K562 (cell line): ENCODE data around the gene LASP1. TPM values are rescaled to one million over a fixed set of nuclear protein-coding genes. Genes with fewer than 3 reads are reported as not detected.

Source experiments
- CHD4 ChIP-seq: fragments of 200-600 bp; sonication (generic); IDR thresholded peaks from 3 replicates; pipeline ENCODE4 v1.6.1; 2012; ENCODE audit warnings: low read depth, mild to moderate bottlenecking, mixed read lengths, low read length, inconsistent platforms; ENCODE audit not compliant: insufficient read depth, insufficient replicate concordance, poor library complexity, severe bottlenecking
- CREB3L1 ChIP-seq: fragments of 450-650 bp; IDR thresholded peaks from 2 replicates; pipeline ENCODE4 v1.6.1; 2014; ENCODE audit warnings: low read depth, mild to moderate bottlenecking, moderate library complexity, borderline replicate concordance
- DLX4 ChIP-seq: fragments of 250-450 bp; sonication (Bioruptor Pico); IDR thresholded peaks from 2 replicates; pipeline ENCODE4 v1.6.1; 2021; ENCODE audit warnings: mild to moderate bottlenecking
- HDAC8 ChIP-seq: fragments of 450-650 bp; IDR thresholded peaks from 2 replicates; pipeline ENCODE4 v1.6.1; 2016; ENCODE audit warnings: mild to moderate bottlenecking, missing genetic modification characterization, moderate library complexity, missing compliant biosample characterization
- HNRNPL ChIP-seq: fragments of 200-400 bp; formaldehyde crosslinking; IDR thresholded peaks from 2 replicates; pipeline ENCODE4 v1.6.1; 2017; ENCODE audit warnings: low read depth, mild to moderate bottlenecking, low read length
- HOXB6 ChIP-seq: fragments of 250-450 bp; sonication (Bioruptor Pico); IDR thresholded peaks from 2 replicates; pipeline ENCODE4 v1.5.1; 2022; ENCODE audit warnings: mild to moderate bottlenecking, borderline replicate concordance
- KAT2B ChIP-seq: IDR thresholded peaks from one replicate; pipeline ENCODE4 v1.6.1; 2012; ENCODE audit warnings: low read depth, mild to moderate bottlenecking, control low read depth, inconsistent platforms, low read length, moderate library complexity
- MEIS2 ChIP-seq: fragments of 450-650 bp; IDR thresholded peaks from 2 replicates; pipeline ENCODE4 v1.6.1; 2014; ENCODE audit warnings: mild to moderate bottlenecking; ENCODE audit not compliant: partially characterized antibody
- MTA2 ChIP-seq: fragments of 450-650 bp; IDR thresholded peaks from 2 replicates; pipeline ENCODE4 v1.6.1; 2016; ENCODE audit warnings: low read depth
- NUFIP1 ChIP-seq: fragments of 450-650 bp; IDR thresholded peaks from 2 replicates; pipeline ENCODE4 v1.6.1; 2018; ENCODE audit not compliant: partially characterized antibody
- POLR2A ChIP-seq: fragments of 450-650 bp; conservative IDR thresholded peaks from 2 replicates; pipeline ENCODE4 v1.6.1; 2016
- PTTG1 ChIP-seq: fragments of 450-650 bp; IDR thresholded peaks from 2 replicates; pipeline ENCODE4 v1.6.1; 2016; ENCODE audit warnings: low read depth, mild to moderate bottlenecking, missing genetic modification characterization, missing compliant biosample characterization
- PYGO2 ChIP-seq: fragments of 450-650 bp; IDR thresholded peaks from 2 replicates; pipeline ENCODE4 v1.6.1; 2016; ENCODE audit warnings: mild to moderate bottlenecking, missing genetic modification characterization, moderate library complexity, missing compliant biosample characterization
- SMARCA5 ChIP-seq: fragments of 450-650 bp; IDR thresholded peaks from 2 replicates; pipeline ENCODE4 v1.6.1; 2016
- ZNF277 ChIP-seq: fragments of 250-450 bp; sonication (Bioruptor Pico); IDR thresholded peaks from 2 replicates; pipeline ENCODE4 v1.8.0; 2022; ENCODE audit warnings: inconsistent platforms, mild to moderate bottlenecking, moderate library complexity, borderline replicate concordance
- ZNF280A ChIP-seq: fragments of 450-650 bp; IDR thresholded peaks from 2 replicates; pipeline ENCODE4 v1.6.1; 2018; ENCODE audit warnings: mild to moderate bottlenecking, low read depth; ENCODE audit not compliant: partially characterized antibody
- ZNF347 ChIP-seq: fragments of 450-650 bp; formaldehyde crosslinking; IDR thresholded peaks from 2 replicates; pipeline ENCODE4 v1.4.0; 2020; ENCODE audit warnings: low read depth, mild to moderate bottlenecking, moderate library complexity
- ZZZ3 ChIP-seq: fragments of 450-650 bp; IDR thresholded peaks from 2 replicates; pipeline ENCODE4 v1.6.1; 2016; ENCODE audit warnings: antibody characterized with exemption, mild to moderate bottlenecking, moderate library complexity
- polyA plus RNA-seq, 8 experiments: library from polyadenylated mRNA; depleted of rRNA in 4 of 8; stranded (reverse) in 5 of 8; unstranded in 3 of 8; fragments of >200 nt; fragmentation: Nextera tagmentation in 2 of 8; fragmentation: Illumina TruSeq in 1 of 8; extraction: Ambion mirVana in 2 of 8; extraction: Trizol in 1 of 8; gene quantifications; 2 replicates each; pipeline versions ENCODE4 v1.2.1 to v1.2.3, GENCODE V29; 2011 to 2014; ENCODE audit warnings: inconsistent platforms in 1 of 8, missing spikeins in 1 of 8
- total RNA-seq, 7 experiments: library from RNA; depleted of rRNA in 6 of 7; stranded (reverse); fragments of >200 nt in 6 of 7; fragmentation: Illumina TruSeq in 2 of 7; extraction: Trizol in 2 of 7; gene quantifications; 2 replicates each; pipeline versions ENCODE4 v1.2.1 to v1.2.3, GENCODE V29; 2011 to 2021; ENCODE audit warnings: low replicate concordance in 1 of 7
- TF ChIP-seq, protein P1 (sequence below): fragments of 250-450 bp; sonication (Bioruptor Pico); IDR thresholded peaks from 2 replicates; pipeline ENCODE4 v1.5.0; 2021; ENCODE audit warnings: mild to moderate bottlenecking, borderline replicate concordance
- TF ChIP-seq, protein P2 (sequence below): fragments of 450-650 bp; formaldehyde crosslinking; IDR thresholded peaks from 2 replicates; pipeline ENCODE4 v1.4.0; 2020; ENCODE audit warnings: mild to moderate bottlenecking, mixed read lengths

LASP1 gene
- total and polyA plus RNA-seq, 9 of the 15 experiments (the other 6 are each of a cell fraction or from before 2014, with no cell fraction given): 23.0 to 125 (median 55.3) TPM

DNA sequence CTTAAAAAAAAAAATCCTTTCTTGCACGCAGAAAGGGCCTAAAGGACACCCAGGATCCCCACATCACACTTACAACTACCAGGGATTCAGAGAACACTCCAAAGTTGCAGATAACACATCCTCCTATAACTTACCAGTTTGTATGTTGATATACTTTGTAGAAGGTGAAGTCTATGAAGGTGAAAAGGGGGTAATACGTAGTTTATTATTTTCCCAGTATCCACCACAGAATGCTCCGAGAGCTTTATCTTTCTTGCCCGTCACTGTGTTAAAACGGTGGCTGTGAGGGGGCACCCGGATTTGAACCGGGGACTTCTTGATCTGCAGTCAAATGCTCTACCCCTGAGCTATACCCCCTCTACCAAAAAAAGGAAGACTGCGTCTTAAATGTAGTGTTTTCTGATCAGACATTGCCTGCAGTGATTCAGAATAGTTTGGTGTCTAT lies 8.4 kb upstream of the LASP1 start (continued):
- no peak for TF ChIP-seq POLR2A
- TF ChIP-seq, protein P1, sequence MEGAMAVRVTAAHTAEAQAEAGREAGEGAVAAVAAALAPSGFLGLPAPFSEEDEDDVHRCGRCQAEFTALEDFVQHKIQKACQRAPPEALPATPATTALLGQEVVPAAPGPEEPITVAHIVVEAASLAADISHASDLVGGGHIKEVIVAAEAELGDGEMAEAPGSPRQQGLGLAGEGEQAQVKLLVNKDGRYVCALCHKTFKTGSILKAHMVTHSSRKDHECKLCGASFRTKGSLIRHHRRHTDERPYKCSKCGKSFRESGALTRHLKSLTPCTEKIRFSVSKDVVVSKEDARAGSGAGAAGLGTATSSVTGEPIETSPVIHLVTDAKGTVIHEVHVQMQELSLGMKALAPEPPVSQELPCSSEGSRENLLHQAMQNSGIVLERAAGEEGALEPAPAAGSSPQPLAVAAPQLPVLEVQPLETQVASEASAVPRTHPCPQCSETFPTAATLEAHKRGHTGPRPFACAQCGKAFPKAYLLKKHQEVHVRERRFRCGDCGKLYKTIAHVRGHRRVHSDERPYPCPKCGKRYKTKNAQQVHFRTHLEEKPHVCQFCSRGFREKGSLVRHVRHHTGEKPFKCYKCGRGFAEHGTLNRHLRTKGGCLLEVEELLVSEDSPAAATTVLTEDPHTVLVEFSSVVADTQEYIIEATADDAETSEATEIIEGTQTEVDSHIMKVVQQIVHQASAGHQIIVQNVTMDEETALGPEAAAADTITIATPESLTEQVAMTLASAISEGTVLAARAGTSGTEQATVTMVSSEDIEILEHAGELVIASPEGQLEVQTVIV (CRISPR knock-in tag): no peak
- TF ChIP-seq KAT2B: no peak
- TF ChIP-seq MEIS2: no peak
- TF ChIP-seq MTA2: no peak
- TF ChIP-seq HDAC8: no peak
- TF ChIP-seq PYGO2 (tag): no peak
- no peak for TF ChIP-seq SMARCA5
- no peak for TF ChIP-seq ZZZ3
- no peak for TF ChIP-seq CHD4
- no peak for TF ChIP-seq DLX4
- no peak for TF ChIP-seq PTTG1 (tag)
- TF ChIP-seq HOXB6 (CRISPR knock-in tag): no peak
- TF ChIP-seq, protein P2, sequence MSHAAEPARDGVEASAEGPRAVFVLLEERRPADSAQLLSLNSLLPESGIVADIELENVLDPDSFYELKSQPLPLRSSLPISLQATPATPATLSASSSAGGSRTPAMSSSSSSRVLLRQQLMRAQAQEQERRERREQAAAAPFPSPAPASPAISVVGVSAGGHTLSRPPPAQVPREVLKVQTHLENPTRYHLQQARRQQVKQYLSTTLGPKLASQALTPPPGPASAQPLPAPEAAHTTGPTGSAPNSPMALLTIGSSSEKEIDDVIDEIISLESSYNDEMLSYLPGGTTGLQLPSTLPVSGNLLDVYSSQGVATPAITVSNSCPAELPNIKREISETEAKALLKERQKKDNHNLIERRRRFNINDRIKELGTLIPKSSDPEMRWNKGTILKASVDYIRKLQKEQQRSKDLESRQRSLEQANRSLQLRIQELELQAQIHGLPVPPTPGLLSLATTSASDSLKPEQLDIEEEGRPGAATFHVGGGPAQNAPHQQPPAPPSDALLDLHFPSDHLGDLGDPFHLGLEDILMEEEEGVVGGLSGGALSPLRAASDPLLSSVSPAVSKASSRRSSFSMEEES (CRISPR knock-in tag): no peak
- 0 out of 2 replicates have a peak, but pooled peaks have one; percentile 25 for TF ChIP-seq CREB3L1
- TF ChIP-seq ZNF277 (CRISPR knock-in tag): no peak
- TF ChIP-seq NUFIP1: no peak
- no peak for TF ChIP-seq HNRNPL
- no peak for TF ChIP-seq ZNF280A
- no peak for TF ChIP-seq ZNF347 (CRISPR knock-in tag)
